Muscle layer of colon (tissue), 2 donors: Measurements from ENCODE around the gene SCART1.

Source experiments
- H3K27ac ChIP-seq: one replicate; pipeline ENCODE4 v1.7.0; 2013; ENCODE audit warnings: low read depth, mild to moderate bottlenecking, low read length, moderate library complexity
- H3K27me3 ChIP-seq, 2 donors: one replicate each; pipeline ENCODE4 v1.7.0; 2013; ENCODE audit warnings: low read length in 2 of 2, mild to moderate bottlenecking in 2 of 2; ENCODE audit not compliant: insufficient read depth in 2 of 2, control insufficient read depth in 1 of 2
- H3K36me3 ChIP-seq: one replicate; pipeline ENCODE4 v1.7.0; 2013; ENCODE audit warnings: mild to moderate bottlenecking, low read length; ENCODE audit not compliant: insufficient read depth
- H3K4me1 ChIP-seq: one replicate; pipeline ENCODE4 v1.7.0; 2013; ENCODE audit warnings: mild to moderate bottlenecking, low read length; ENCODE audit not compliant: insufficient read depth
- H3K4me3 ChIP-seq, 2 donors: one replicate each; pipeline ENCODE4 v1.7.0; 2013; ENCODE audit warnings: low read length in 2 of 2, low read depth in 1 of 2, mild to moderate bottlenecking in 1 of 2, moderate library complexity in 1 of 2
- H3K9ac ChIP-seq: one replicate; pipeline ENCODE4 v1.7.0; 2013; ENCODE audit warnings: low read length
- H3K9me3 ChIP-seq: one replicate; pipeline ENCODE4 v1.7.0; 2013; ENCODE audit warnings: mild to moderate bottlenecking, low read length
- donor health status: abdominal sarcoma.
- donor health status: Adenocarcinoma of cecum.

Gene SCART1

DNA sequence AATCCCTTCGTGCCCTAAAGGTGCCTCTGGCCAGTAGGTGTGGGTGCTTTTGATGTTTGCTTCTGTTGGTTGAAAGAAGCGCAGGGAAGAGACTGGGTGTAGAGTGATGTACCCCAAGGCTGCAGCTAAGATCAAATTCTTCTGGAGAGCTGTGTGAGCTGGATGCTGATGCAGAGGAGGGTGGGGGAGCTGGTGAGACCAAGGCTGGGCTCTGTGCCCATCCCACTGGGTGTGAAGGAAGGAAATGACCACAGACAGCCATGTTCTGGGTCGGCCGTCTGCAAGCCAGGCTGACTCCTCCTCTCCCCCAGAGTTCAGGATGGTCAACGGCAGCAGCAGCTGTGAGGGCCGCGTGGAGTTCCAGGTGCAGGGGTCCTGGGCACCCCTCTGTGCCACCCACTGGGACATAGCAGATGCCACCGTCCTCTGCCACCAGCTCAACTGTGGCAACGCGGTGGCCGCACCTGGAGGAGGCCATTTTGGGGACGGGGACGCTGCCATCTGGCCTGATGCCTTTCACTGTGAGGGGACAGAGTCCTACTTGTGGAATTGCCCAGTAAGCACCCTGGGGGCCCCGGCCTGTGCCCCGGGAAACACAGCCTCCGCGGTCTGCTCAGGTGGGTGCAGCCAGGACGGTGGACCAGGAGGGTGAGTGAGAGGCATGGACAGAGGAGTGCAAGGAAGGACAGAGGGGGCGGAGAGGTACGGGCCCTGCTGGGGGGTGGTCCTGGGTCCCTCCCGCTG lies 5.1 kb downstream of the SCART1 start:
- H3K9ac ChIP-seq = no peak overlapping the region
- no peaks in the 10 kb centered on the region for H3K4me1 ChIP-seq
- H3K4me3 ChIP-seq = no peak overlapping the region
- no peak overlapping the region for H3K27ac ChIP-seq
- H3K36me3 ChIP-seq = no peaks in the 10 kb centered on the region
- no peaks in the 10 kb centered on the region for H3K9me3 ChIP-seq
- no peaks in the 10 kb centered on the region for H3K27me3 ChIP-seq

GRCh38 chr10:133459454-133460207 lies 5.9 kb downstream of the SCART1 start:
- H3K27ac ChIP-seq = no peak overlapping the region
- H3K9me3 ChIP-seq = no peaks in the 10 kb centered on the region
- no peaks in the 10 kb centered on the region for H3K4me1 ChIP-seq
- H3K9ac ChIP-seq = no peak overlapping the region
- H3K4me3 ChIP-seq = no peak overlapping the region
- no peaks in the 10 kb centered on the region for H3K27me3 ChIP-seq
- H3K36me3 ChIP-seq = no peaks in the 10 kb centered on the region

GRCh38 chr10:133460208-133460769 lies 6.5 kb downstream of the SCART1 start:
- H3K27me3 ChIP-seq = no peaks in the 10 kb centered on the region
- H3K36me3 ChIP-seq = no peaks in the 10 kb centered on the region
- H3K9ac ChIP-seq = no peak overlapping the region
- no peaks in the 10 kb centered on the region for H3K9me3 ChIP-seq
- H3K4me1 ChIP-seq = no peaks in the 10 kb centered on the region
- H3K27ac ChIP-seq = no peak overlapping the region
- no peak overlapping the region for H3K4me3 ChIP-seq

DNA sequence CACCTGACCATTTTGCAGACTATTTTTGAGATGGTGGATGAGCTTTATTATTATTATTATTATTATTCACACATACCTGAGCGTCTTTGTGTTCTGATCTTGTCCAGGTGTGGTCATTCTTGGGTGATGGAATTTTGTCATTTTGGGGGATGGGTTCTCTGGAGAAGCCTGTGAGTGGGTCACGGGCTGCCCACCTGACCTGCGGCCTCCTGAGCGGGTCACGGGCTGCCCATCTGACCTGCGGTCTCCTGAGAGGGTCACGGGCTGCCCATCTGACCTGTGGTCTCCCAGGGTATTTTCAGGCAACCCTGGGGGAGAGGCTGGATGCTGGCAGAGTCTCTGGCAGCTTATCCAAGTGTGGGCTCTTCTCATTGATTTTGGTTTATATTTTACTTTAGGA lies 7.3 kb downstream of the SCART1 start:
- no peaks in the 10 kb centered on the region for H3K27me3 ChIP-seq
- H3K27ac ChIP-seq = no peak overlapping the region
- H3K36me3 ChIP-seq = no peaks in the 10 kb centered on the region
- no peak overlapping the region for H3K9ac ChIP-seq
- H3K9me3 ChIP-seq = no peaks in the 10 kb centered on the region
- no peaks in the 10 kb centered on the region for H3K4me1 ChIP-seq
- no peak overlapping the region for H3K4me3 ChIP-seq

- no peak overlapping the region for H3K9ac ChIP-seq
- H3K9me3 ChIP-seq = no peaks in the 10 kb centered on the region
- H3K27me3 ChIP-seq = no peaks in the 10 kb centered on the region
- H3K27ac ChIP-seq = no peak overlapping the region
- no peaks in the 10 kb centered on the region for H3K36me3 ChIP-seq
- H3K4me1 ChIP-seq = no peaks in the 10 kb centered on the region
- H3K4me3 ChIP-seq = no peak overlapping the region
Measured at GRCh38 chr10:133461841-133462240, 8.1 kb downstream of the SCART1 start.

GRCh38 chr10:133462512-133463305 lies 9.0 kb downstream of the SCART1 start:
- no peak overlapping the region for H3K4me3 ChIP-seq
- H3K27ac ChIP-seq = no peak overlapping the region
- H3K9me3 ChIP-seq = no peaks in the 10 kb centered on the region
- no peaks in the 10 kb centered on the region for H3K4me1 ChIP-seq
- no peaks in the 10 kb centered on the region for H3K27me3 ChIP-seq
- no peaks in the 10 kb centered on the region for H3K36me3 ChIP-seq
- H3K9ac ChIP-seq = no peak overlapping the region

DNA sequence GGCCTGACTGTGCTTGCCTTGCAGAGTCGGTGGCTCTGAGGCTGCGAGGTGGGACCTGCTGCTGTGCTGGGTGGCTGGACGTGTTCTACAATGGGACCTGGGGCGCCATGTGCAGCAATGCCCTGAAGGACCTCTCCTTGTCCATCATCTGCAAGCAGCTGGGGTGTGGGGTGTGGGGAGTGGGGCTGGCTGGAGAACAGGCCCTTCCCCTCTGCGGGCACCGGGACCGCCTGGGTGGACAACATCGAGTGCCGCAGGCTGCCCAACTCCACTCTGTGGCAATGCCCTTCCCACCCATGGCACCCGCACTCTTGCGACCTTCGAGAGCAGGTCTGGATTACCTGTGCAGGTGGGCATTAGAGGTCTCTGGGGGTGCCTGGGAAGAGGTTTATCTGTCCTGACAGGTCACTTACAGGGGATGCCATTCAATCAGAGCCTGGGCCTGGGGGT lies 10.9 kb downstream of the SCART1 start:
- Histone ChIP-seq H3K9me3 (no peaks in the 10 kb centered on the region), H3K4me1 (no peaks in the 10 kb centered on the region), H3K9ac (no peak overlapping the region), H3K27me3 (no peaks in the 10 kb centered on the region), H3K36me3 (no peaks in the 10 kb centered on the region), H3K27ac (no peak overlapping the region), H3K4me3 (no peak overlapping the region)

DNA sequence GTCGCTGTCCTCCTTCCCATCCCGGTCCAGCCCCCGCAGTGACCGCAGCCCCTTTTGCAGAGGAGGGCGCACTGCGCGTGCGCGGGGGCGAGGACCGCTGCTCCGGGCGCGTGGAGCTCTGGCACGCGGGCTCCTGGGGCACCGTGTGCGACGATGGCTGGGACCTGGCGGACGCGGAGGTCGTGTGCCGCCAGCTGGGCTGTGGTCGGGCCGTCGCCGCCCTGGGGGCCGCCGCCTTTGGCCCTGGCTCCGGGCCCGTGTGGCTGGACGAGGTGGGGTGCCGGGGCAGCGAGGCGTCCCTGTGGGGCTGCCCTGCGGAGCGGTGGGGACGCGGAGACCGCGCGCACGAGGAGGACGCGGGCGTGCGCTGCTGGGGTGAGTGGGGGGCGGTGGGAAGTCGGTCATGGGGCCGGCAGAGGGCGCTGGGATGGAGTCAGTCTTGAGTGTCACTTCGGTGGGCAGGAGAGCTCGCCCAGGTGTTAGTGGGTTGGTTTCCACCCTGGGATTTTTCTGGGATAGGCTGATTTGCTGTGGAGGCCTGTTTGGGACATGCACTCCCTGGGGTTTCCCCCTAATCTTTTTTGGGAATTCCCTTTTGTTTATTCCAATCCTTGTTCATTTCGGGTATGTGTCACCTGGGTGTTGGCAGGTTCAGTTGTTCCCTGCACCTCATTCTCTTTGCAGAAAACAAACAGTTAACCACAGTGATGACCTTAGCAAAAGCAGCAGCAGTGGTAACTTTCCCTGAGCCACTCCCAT lies 11.6 kb downstream of the SCART1 start:
- Histone ChIP-seq H3K9me3 (no peaks in the 10 kb centered on the region), H3K4me3 (no peak overlapping the region), H3K27ac (no peak overlapping the region), H3K9ac (no peak overlapping the region), H3K27me3 (no peaks in the 10 kb centered on the region), H3K4me1 (no peaks in the 10 kb centered on the region), H3K36me3 (no peaks in the 10 kb centered on the region)

DNA sequence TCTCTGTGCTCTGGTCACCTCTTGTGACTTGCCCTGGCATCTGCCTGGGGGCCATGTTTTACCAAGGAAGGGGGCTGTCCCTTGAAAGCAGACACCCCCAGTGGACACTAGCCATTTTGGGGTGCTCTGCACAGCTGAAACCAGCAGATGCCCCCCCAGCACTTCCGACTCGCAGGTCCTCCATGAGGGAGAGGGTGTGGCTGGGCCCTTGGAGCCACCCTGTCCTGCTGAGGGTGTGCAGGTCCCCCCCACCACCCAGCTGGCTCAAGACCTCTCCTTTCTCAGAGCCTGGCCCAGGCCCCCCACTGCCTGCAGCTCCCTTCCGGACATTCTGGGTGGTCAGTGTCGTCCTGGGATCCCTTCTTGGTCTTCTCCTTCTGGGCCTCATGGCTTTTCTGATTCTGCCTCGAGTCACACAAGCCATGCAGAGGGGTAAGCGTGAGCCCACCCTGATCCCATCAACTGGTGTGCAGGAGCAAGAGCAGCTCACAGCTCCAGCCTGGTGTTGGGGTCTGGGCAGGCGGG lies 12.3 kb downstream of the SCART1 start:
- Histone ChIP-seq H3K4me1 (no peaks in the 10 kb centered on the region), H3K4me3 (no peak overlapping the region), H3K36me3 (no peaks in the 10 kb centered on the region), H3K9me3 (no peaks in the 10 kb centered on the region), H3K27ac (no peak overlapping the region), H3K27me3 (no peaks in the 10 kb centered on the region), H3K9ac (no peak overlapping the region)

DNA sequence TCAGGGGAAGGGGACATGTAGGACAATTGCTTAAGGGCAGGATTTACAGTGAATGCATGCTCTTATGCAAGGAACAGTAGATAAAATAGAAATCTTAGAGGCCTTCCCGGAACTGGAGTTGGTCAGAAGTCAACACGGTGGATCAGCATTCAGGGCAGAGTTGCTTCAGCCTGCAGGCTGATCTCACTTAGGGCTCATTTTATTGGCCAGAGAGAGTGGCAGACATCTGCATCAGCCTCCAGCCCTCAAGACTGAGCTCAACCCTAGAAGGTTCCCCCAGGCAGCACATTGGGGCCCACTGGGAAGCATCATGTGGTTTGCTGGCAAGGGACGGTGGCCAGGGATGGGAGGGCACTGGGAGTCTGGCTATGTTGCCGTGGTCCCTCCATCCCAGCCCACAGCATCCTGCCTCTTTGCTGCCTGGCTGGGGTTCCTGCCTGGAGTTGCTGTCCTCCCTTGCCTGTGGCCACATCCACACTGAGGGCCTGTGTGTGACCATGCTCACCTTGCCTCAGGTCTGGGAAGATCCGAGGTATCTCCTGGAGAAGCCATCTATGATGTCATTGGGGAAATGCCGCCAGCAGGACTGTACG lies 13.0 kb downstream of the SCART1 start:
- no peak overlapping the region for H3K27ac ChIP-seq
- H3K36me3 ChIP-seq = no peaks in the 10 kb centered on the region
- H3K9me3 ChIP-seq = no peaks in the 10 kb centered on the region
- H3K9ac ChIP-seq = no peak overlapping the region
- H3K27me3 ChIP-seq = no peaks in the 10 kb centered on the region
- H3K4me3 ChIP-seq = no peak overlapping the region
- H3K4me1 ChIP-seq = no peaks in the 10 kb centered on the region
